Measurements from ENCODE around the gene TBC1D13. TPM values are rescaled to one million over a fixed set of nuclear protein-coding genes. Genes with fewer than 3 reads are reported as not detected.

The TBC1D13 gene, protein sequence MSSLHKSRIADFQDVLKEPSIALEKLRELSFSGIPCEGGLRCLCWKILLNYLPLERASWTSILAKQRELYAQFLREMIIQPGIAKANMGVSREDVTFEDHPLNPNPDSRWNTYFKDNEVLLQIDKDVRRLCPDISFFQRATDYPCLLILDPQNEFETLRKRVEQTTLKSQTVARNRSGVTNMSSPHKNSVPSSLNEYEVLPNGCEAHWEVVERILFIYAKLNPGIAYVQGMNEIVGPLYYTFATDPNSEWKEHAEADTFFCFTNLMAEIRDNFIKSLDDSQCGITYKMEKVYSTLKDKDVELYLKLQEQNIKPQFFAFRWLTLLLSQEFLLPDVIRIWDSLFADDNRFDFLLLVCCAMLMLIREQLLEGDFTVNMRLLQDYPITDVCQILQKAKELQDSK
- 16.6 TPM for total RNA-seq
- long read RNA-seq, transcript TBC1D13-202 (12 exons, 3,906 nt) = major isoform, 36 of 61 reads
- long read RNA-seq, partial matches to known transcripts = 23 of 61 reads
- long read RNA-seq, other reads (novel, unspliced or antisense) = 2 of 61 reads

DNA sequence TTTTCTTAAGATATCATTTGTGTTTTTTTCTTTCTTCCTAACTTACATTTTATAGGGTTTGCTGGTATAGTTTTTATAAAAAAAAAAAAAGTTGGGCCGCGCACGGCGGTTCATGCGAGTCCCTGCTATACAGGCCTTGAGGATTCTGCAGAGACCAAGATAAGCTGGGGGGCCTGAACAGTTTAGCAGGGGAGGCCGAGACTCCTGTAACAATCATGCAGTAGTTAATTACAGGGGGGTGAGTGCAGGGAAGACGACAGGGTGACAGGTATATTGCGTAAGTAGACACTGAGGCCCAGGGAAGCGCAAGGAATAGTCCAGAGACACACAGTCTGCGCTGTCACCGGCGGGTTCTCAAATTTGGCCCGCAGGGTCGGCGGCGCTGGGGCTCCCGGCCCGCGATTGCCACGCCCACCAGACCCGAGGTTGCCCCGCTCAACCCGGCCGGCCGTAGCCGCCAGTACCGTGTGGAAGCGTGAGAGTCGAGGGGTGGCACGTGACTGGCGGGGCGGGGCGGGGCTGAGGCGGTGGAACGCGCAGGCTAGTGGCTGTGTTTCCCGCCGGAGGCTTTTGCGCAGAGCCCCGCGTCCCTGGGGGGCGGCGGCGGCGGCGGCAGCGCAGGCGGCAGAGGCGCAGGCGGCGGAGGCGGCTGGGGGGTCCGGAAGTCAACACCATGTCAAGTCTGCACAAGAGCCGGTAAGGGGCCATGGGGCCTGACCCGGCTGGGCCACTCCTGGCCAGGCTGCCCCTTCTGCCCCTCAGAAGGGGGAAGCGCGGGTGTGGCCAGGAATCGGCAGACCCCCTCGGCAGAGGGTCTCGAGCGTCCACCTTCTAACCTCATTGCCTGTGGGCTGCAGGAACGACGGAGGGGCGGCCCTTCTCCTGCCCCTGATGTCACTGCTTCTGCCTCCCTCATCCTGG, at the start of gene TBC1D13:
Gene TBC1D13, plus strand, starts transcription at position 573 of the 921 bp plus-strand sequence. Its CDS starts 101 bp downstream, at position 674.
- peak; percentile 94 for DNase-seq

DNA sequence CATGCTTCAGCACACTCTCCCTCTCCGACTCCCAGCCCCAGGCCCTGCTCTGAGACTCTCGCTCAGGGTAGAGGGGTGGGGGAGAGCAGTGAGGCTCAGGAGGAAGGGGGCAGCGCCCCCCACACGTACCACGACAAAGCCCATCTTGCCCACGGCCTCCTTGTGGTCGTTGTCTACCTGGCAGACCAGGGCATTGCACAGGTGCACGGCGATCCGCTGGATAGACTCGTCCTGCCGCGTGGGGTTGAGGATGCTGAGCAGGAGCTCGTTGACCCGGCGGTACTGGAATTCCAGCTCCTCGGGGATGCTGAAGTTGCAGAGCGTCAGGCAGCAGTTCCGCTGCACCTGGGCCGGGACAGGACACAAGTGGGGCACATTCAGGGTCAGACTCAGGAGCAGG, 44.7 kb upstream of the TBC1D13 start:
- DNase-seq (no peak), ATAC-seq (ENCODE audit: poor library complexity) (no peak)
- intact Hi-C loops (cut with DNase I) = no loop called here

More for the DNA sequence above, at the start of gene TBC1D13:
- intact Hi-C loops (cut with DNase I) = no loop called here
- ATAC-seq (ENCODE audit: poor library complexity) = peak; percentile 98

DNA sequence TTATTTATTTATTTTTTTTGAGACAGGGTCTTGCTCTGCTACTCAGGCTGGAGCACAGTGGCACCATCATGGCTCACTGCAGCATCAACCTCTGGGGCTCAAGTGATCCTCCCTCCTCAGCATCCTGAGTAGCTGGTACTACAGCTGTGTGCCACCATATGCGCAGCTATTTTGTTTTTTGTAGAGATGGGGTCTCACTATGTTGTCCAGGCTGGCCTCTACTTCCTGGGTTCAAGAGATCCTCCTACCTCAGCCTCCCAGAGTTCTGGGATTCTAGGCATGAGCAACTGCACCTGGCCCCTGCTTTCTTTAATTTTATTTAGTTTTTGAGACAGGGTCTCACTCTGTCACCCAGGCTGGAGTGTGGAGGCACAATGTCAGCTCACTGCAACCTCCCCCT, 43.6 kb upstream of the TBC1D13 start:
- ATAC-seq (ENCODE audit: poor library complexity) (no peak), DNase-seq (no peak)
- intact Hi-C loops (cut with DNase I) = no loop called here

DNA sequence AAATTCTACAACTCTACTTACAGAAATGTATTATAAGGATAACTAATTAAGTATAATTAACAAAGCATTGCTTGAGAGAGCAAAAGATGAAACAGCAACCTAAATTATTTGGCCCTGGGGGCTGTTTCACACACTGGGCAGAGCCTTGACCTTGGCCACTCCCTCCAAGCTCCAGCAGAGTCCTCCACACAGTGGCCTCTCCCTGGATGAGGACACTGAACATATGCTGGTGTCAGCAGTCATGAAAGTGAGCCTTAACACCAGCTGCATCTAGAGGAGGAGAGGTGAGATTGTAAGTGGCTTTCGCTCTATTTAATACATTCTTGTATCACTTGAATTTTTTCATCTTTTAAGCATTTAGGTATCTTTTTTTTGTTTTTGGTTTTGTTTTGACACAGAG, 39.8 kb upstream of the TBC1D13 start:
- intact Hi-C loops (cut with DNase I) = no loop called here
- DNase-seq (no peak), ATAC-seq (ENCODE audit: poor library complexity) (no peak)

DNA sequence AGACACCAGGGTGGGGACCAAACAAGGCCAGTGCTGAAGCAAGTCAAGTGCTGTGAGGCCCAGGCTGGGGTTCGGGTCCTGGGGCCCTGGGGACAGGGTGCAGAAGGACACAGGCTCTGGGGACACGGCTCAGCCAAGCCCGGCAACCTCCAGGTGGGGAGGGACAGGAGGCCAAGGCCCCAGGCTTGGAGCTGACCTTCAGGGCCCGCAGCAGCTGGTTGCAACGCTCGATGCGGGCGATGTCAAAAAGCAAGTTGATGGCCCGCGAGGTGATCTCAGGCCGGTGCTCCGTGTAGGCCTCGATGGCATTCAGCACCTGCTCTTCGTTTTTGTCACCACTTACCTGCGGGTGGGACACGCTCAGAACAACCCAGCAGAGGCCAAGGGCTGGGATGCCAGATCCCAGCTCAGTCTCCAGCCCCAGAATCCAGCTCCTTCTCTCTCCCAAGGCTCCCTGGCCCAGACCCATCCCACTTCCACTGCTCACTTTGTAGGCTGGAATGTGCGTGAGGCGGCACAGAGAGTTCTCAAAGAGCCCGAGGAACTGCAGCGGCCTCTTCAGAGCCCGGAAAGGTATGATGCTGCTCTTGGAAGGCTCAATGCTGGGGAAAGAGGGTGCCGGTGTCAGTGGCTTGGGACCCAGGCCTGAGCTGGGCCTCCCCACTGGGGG, 36.0 kb upstream of the TBC1D13 start:
- ATAC-seq (ENCODE audit: poor library complexity) (no peak), DNase-seq (no peak)
- intact Hi-C loops (cut with DNase I) = no loop called here

DNA sequence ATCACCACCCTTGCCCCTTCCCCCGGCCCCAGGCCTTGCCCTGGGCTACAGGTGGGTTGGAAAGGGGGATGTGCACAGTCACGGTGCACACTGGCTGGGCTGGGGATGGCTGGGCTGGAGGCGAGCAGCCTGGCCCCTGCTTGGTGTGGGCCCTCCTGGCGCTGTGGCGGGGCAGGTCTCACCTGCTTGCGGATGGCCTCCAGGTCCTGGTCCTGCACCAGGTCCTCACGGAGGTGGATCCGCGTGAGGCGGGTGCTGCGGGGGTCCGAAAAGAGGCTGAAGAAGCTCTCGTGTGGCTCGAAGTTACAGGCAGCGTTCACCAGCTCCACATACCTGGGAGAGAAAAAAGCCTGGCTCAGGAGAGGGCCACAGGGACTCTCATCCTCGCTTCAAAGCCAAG, 33.4 kb upstream of the TBC1D13 start:
- no peak for DNase-seq
- no peak for ATAC-seq (ENCODE audit: poor library complexity)
- intact Hi-C loops (cut with DNase I) = no loop called here

DNA sequence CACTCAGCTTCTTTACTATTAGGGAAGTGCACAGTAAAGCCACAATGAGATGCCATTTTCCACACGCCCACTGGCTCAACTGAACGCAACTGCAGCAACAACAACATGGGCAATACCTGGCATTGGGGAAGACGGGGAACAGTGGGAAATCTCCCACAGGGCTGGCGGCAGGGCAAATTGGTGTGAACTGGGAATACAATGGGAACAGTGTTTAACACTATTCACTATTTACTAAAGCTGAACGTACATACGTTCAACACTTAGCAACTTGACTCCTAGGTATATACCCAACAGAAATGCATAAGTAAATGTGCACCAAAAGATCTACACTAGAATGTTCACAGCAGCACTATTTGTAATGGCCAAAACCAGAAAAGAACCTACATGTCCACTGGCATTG, 29.5 kb upstream of the TBC1D13 start:
- intact Hi-C loops (cut with DNase I) = no loop called here
- no peak for ATAC-seq (ENCODE audit: poor library complexity)

DNA sequence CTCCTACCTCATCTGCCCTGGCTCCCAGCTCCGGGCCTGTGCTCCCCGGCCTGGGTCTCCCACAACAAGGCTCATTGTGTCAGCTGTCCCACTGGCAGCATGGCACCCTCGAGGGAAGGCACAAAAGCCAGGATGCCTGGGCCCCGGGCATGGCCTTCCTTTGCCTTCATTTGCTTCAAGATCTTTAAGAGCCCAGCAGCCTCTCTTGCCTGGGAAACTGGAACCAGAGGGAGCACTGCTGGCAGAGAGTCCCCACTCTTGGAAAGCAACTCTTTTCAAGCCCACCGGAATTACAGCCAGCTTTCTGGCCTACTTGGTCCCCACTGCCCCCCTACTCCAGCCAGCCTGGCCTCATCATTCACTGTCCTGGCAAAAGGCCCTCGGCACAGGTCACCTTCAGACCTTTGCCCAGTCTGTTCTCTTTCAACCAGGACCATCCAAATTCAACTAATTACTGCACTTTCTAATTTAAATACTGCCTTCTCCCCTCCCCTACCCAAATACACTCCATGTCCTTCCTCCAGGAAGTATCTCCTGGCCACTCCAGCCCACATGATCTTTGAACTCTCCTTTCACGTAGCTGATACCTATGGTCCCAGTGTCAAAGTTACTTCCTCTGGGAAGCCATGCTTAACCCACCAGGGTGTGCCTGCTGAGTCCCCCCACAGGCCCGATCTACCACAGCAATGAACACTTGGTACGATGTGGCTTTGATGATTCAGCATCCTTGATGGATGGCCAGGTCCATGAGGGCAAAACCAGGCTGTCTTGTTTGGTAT, 24.2 kb upstream of the TBC1D13 start:
- intact Hi-C loops (cut with DNase I) = no loop called here
- no peak for DNase-seq
- ATAC-seq (ENCODE audit: poor library complexity) = peak; percentile 50

More for the DNA sequence above, 29.5 kb upstream of the TBC1D13 start:
- DNase-seq = no peak

DNA sequence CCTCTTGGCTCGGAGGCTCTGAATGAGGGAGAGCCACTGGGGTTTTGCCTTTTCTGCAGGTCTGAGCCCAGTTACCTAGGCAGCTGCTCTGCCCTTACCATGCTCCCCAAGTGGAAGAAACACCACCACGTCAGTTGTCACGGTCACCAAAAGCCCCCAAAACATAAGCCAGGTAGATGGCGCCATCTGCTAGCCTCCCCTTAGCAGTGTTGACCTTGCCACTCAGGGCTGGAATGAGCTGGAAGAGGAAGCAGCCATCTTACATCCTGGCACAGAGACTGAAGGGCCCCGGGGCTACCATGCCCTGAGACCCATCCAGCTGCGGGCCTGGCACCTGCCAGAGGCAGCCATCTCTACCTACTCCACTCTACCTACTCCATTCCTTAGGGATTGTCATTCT, 22.7 kb upstream of the TBC1D13 start:
- no peak for DNase-seq
- intact Hi-C loops (cut with DNase I) = no loop called here

DNA sequence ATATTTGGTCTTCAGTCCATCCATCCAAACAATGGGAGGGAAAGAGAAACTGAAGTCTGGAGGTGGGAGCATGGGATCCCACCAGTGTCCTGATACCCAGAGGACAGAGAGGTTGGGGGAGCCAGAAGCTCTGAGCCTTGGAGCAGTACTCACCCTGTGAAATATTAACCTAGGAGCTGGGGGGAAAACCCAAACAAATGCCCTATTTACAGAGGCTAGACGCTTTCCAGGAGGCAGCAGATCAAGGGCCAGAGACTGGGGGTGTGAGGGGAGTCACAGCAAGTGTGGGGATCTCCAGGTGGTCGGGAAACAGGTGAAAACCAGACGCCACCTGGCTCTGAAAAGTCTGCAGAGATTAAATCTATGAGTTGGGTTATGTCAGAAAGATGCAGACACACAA, 21.6 kb upstream of the TBC1D13 start:
- intact Hi-C loops (cut with DNase I) = no loop called here
- no peak for DNase-seq

More for the DNA sequence above, 22.7 kb upstream of the TBC1D13 start:
- ATAC-seq (ENCODE audit: poor library complexity) = no peak

DNA sequence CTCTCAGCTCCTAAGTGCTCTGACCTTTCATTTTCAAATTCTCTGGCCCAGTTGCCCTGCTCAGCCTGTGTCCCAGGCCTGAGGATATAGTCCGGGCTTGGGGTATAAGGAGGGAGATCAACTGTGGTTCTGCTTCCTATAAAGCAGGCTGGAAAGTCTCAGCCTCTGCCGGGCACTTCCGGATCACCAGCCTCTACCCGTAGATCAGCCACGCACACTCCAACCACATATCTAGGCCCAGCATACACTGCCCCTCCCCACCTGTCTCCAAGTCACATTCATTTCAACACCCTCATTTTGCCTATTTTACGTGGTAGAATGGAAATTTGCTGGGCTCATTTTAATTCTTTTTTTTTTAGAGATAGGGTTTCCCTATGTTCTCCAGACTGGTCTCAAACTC, 18.4 kb upstream of the TBC1D13 start:
- DNase-seq = no peak
- ATAC-seq (ENCODE audit: poor library complexity) = no peak
- intact Hi-C loops (cut with DNase I) = no loop called here

More for the DNA sequence above, 21.6 kb upstream of the TBC1D13 start:
- no peak for ATAC-seq (ENCODE audit: poor library complexity)

DNA sequence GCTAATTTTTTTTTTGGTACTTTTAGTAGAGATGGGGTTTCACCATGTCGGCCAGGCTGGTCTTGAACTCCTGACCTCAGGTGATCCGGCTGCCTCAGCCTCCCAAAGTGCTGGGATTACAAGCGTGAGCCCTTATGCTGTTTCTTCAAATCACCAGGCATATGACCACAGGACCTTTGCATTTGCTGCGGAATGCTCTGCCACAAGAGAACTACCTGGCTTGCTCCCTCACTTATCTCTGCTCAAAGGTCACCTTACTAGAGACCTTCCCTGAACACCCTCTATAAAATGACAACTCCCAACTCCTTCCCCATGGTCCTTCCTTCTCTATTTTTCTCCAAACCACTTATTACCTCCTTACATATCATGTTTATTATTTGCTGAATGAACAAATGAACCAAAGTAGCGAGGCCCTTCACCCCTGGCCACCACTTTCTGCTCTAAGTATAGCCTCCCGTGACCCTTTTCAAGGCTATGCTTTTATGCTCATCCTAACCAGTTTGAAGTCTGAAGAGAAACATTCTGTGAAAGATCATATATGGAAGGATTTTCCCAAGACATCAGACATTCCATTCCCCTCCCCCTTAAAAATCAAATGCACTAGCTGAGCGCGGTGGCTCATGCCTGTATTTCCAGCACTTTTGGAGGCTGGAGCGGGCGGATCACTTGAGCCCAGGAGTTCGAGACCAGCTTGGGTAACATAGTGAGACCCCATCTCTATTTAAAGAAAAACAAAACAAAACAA, 16.6 kb upstream of the TBC1D13 start:
- no peak for DNase-seq
- ATAC-seq (ENCODE audit: poor library complexity) = no peak
- intact Hi-C loops (cut with DNase I) = no loop called here

DNA sequence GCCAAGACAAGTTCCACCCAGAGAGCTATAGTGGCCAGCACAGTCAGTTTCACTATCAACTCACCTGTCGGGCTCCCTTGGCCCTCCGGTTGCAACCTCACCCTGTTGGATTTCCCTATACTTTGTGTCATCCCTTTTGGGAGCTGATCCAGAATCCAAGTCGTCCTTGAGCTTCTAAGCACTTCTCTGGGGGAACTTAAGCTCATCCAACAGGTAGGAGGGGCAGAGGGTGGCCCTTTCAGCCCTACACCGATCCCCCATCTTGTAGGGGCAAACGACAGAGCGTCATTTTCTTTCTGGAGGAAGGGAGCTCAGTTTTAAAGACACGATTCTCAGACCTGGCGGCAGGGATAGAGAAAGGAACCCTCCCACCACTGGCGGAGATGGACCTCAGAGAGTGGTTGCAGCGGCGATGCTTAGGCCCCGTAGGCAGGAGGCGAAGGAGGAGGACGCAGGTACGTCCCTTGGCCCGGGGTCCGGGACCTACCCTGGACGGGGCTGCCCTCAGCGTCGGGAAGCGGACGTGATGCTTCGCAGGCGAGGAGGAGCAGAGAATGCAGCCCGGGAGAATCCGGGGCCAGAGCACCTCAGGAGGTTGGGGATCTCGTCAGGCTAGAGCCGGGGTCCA, 15.8 kb upstream of the TBC1D13 start:
- intact Hi-C loops (cut with DNase I) = no loop called here
- DNase-seq (no peak), ATAC-seq (ENCODE audit: poor library complexity) (peak; percentile 33)

DNA sequence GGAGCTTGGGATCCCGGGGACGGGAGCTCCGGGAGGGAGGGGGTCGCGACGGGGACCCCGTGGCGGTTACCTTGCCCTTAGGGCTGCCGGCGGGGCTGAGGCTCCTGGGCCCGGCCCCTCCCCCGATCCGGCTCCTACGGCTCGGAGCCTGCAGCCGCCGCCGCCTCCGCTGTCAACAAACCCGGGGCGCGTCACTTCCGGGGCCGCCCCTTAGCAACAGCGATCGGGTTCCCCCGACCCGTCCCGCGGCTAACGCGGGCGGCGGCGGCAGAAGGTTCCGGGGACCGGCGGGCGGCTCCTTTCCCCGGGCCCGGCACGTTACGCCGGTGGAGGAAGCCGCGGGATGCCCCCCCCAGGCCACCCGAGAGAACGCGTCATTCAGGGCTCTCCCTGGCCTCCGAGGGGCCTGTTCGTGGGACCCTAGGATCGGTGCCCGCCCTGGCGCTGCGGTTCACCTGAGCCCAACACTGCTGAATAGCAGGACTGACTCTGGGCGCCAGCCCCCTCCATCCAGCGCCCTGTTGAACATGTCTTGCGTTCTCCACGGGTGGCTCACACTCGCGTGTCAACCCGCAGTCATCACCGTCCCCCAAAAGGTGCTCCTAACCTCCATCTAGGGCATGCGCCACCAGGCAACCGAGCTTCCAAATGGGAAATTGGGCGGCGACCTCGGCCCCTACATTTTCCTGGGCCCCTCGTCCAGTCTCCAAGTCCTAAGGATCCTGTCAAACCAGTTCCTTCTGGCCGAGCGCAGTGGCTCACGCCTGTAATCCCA, 15.1 kb upstream of the TBC1D13 start, which contains the start of gene ZER1:
Gene ZER1, minus strand, starts transcription at position 183 of the 775 bp plus-strand sequence. CDS start 16,362 bp downstream, outside the sequence.
- intact Hi-C loops (cut with DNase I) = no loop called here
- peak; percentile 99 for ATAC-seq (ENCODE audit: poor library complexity)
- peak; percentile 97 for DNase-seq

DNA sequence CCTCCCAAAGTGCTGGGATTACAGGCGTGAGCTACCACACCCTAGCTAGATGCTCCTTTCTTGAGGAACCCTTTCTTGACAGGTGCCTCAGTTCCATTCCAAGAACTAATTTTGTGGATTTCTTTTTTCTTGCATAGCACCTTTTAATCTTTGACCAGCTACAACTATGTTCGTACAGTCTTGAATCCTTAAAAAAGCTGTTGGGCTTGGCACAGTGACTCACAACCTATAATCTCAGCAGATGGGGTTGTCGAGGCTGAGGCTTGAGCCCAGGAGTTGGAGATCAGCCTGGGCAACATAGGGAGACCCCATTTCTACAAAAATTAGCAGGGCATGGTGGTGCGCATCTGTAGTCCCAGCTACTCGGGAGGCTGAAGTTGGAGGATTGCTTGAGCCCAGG, 14.0 kb upstream of the TBC1D13 start:
- DNase-seq = no peak
- ATAC-seq (ENCODE audit: poor library complexity) = no peak
- intact Hi-C loops (cut with DNase I) = no loop called here

DNA sequence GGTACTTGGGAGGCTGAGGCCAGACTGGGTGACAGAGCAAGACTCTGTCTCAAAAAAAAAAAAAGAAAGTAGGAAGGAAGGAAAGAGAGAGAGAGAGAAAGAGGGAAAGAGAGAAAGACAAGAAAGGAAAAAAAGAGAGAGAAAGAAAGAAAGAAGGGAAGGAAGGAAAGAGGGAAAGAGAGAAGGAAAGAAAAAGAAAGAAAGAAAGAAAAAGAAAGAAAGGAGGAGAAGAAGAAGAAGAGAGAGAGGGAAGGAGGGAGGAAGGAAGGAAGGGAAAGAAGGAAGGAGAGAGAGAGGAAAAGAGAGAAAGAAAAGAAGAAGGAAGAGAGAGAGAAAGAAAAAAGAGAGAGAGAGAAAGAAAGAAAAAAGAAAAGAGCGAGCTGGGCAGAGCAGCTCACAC, 12.2 kb upstream of the TBC1D13 start:
- no peak for ATAC-seq (ENCODE audit: poor library complexity)
- DNase-seq = no peak
- intact Hi-C loops (cut with DNase I) = no loop called here
